Stimulated activated CD8-positive, alpha-beta memory T cell treated with anti-CD3 and anti-CD28 coated beads, Interleukin-15, amount 100 ng/mL, for 1 hour (primary cell): ENCODE results near the gene SLC23A2.
"Not testable (repeated sequence)": the region's sequence is repeated elsewhere in the genome, so short reads cannot be mapped to it uniquely, and the experiment has no call there.

Source experiments
- DNase-seq: peaks from one replicate; pipeline ENCODE4 v3.0.0-alpha.2; 2020; ENCODE audit warnings: low read depth

The SLC23A2 gene

DNA sequence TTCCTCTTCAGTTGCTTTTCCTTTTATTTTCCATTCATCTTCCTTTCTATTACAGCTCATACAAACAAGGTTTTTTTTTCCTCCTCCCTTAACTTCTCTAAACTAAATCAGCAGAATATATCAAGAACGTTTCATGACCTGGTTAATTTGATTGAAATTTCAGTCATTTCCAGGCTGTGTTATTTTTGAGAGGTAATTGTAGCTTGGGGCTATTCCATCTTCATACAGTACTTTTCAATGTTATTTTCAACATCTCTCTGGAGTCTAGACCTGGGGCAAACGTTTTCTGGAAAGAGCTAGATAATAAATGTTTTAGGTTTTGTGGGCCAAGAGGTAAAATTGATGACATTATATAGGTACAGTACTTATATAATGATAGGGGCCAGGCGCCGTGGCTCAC, 4.0 kb upstream of the SLC23A2 start:
- DNase-seq, result no peak

DNA sequence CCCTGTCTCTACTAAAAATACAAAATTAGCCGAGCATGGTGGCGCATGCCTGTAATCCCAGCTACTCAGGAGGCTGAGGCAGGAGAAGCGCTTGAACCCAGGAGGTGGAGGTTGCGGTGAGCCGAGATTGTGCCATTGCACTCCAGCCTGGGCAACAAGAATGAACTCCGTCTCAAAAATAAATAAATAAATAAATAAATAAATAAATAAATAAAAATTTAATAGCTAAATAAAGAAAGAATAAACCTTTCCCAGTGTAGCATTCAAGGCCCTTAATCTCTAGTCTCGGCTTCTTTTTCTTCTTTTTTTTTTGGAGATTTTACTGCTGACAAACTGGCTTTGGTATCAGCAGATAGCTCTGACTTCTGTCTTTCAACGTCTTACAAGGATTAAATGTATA, 3.5 kb upstream of the SLC23A2 start:
- DNase-seq, result not testable (repeated sequence)

DNA sequence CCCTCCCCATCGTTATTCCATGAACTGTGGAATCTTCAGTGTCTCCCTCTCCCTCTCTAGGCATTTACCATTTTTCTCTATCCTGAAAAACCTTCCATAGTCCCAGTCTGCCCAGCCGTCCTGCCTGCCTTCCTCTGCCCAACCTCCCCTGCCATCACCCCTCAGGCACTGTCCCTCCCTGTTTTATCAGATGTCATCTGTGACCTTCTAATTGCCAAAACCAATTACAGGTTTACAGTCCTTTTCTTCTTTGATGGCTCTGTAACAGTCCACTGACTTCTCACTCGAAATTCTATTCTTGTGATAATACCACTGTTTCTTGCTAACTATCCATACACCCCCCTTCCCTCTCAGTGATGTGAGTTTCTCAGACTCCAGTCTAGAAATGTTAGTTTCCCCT, 2.3 kb upstream of the SLC23A2 start:
- no peak for DNase-seq

- no peak for DNase-seq
Observed at GRCh38 chr20:5002077-5002413, 735 bp upstream of the SLC23A2 start.

DNA sequence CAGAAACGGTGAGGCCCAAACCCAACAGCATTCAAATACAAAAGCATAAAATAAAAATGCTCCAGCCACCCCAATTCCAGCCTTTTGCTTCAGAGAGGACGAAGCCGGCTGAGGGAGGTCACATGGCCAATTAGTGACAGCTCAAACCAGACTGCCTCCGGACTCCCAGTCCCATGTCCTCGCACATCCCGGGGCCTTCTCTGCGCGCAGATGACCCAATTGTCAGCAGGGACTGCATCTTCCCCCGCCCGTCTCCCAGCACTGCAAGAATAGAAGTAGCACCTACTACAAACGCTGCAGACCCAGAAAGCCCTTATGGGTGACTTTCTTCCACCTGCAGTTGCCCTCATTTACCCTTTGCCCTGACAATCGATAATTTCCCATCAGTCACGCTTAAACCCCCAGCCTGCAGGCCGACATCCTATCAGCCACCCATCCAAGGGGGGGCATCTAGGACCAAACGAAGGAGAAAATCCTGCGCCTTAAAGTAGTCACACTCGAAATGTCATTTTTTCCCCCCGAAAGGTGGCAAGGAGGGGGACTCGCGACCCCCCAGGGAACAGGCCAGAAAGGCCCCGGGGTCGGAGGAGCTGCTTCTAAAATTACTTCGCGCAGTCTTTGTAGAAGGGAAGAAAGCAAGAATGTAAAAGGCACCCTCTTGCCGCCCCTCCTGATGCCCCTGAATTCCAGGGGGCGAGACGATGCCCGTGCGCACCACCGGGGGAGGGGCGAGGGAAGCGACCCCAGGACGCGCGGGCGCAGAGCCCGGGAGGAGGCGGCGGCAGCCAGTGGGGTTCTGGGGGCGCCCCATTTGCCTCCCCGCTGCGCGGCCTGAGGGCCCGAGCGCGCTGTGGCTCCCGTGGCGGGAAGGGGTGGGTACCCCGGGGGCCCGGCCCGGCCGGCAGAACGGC, 792 bp downstream of the SLC23A2 start:
- DNase-seq, result no peak

DNA sequence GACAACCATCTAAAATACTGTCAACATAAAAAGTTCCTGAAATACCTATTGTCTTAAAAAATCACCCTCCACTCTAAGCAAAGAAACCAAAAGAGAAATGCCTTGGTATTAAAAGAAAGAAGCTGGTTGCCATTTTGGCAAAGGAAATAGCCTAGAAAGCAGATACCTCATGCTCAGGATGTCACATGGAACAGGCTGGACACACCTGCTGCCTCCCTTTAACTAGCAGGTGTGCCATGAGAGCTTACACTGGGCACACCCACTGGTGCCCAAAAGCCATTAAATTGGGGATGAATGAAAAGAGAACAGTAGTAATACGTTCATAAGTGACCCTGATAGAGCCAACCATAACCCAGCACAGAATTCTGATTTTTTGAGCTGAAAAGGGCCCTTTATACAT, 1.5 kb downstream of the SLC23A2 start:
- DNase-seq, result no peak

DNA sequence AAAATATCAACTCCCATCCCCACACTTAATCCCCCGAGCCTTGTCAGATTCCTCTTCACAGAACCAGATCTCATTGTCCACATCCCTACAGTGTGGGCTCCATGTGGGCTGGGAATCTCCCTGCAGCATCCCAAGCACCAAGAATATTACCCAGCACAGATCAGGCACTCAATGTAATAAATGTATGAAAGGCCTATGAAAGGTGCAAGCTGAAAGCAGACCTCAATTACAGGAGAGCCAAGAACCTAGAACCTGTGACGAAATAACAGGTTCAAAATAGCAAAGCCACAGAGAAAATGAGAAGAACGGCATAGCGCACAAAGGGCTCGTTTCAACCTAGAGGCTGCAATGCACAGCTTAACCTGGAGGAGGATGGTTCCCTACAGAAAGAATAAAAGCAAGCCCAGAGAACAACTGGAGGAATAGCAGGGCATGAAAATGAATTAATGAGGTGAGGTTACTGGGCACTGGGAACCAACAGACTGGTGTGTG, 3.1 kb downstream of the SLC23A2 start:
- DNase-seq, result no peak

GRCh38 chr20:4997222-4997621, 4.1 kb downstream of the SLC23A2 start:
- DNase-seq, result no peak

DNA sequence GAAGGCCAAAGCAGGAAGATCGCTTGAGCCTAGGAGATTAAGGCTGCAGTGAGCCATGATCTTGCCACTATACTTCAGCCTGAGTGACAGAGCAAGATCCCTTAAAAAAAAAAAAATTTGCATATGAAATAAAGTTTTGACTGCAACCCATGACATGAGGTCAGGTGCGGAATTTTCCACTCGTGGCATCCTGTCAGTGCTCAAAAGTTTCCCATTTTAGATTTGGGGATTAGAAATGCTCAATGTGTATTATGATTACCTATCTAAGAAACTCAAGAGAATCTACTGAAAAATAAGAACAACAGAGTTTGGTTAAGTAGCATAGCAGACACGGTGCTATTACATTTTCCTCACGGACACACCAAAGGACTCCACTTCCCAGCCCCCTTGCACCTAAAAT, 11.7 kb downstream of the SLC23A2 start:
- DNase-seq, result no peak

GRCh38 chr20:4987130-4987529, 14.2 kb downstream of the SLC23A2 start:
- DNase-seq, result no peak

- DNase-seq, result no peak
Observed at GRCh38 chr20:4985658-4986057, 15.7 kb downstream of the SLC23A2 start.

- DNase-seq, result no peak
Observed at GRCh38 chr20:4982281-4982680, 19.0 kb downstream of the SLC23A2 start.

DNA sequence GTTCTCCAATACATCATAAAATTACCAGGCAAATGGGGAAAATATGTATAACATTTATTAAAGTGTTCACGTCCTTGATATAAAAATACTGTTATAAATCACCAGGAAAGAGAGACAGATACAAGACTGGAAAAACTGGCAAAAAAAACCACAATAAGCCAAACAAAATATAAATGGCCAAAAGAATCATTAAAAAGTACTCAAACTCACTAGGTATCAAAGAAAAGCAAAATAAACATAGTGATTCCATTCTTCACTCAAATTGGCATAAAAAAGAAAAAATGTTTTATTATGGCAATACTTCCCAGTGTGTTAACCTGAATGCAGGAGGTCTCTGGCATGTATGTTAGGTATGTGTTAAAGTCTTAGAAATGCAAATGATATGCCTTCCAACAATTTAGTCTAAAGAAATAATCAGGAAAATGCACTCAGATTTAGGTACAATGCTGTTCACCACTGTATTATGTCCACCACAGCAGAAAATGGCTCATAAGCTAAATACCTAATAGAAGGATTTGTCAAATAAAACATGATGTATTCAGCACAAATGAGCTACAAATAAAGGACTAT, 21.4 kb downstream of the SLC23A2 start:
- DNase-seq, result no peak

DNA sequence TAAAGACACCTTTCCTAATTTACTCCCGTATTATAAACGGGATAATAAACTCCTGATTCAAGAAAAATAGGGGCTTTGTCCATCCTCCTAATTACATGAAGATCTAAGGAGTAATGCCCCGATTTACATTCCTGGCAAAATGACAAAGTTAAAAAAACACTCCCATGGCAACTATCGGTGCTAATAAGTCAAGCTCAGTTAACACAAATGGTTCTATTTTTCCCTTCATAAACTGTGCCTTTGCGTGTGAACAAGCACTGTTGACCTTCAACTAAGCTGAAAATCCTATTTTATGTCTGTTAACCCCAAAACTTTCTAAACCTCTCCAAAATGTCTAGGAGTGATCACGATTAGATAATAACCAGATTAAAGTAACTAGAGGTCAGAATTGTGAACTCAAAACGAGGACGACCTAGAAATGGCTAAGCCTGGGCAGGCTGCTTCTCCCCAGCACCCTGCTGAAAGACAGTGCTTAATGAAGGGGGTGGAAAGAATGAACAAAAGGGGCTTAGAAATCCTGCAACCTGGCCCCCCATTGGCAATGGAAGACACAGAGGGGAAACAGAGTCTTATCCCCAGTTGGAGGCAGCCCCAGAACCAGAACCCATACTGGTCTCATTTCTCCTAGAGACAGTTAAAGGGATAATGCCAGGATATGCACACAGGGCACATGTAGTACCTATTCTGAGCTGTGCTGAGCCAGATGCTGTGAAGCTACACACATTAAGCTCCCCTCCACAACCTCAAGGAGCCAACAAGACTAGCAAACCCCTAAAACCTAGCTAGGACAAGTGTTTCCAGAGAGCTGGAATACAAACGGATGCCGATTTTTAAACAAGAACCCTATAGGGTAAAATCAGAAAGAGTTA, 23.0 kb downstream of the SLC23A2 start:
- no peak for DNase-seq

GRCh38 chr20:4976014-4976413, 25.3 kb downstream of the SLC23A2 start:
- not testable (repeated sequence) for DNase-seq

GRCh38 chr20:4973330-4974097, 27.8 kb downstream of the SLC23A2 start:
- no peak for DNase-seq

GRCh38 chr20:4972506-4973251, 28.6 kb downstream of the SLC23A2 start:
- DNase-seq, result no peak

GRCh38 chr20:4971064-4971463, 30.2 kb downstream of the SLC23A2 start:
- no peak for DNase-seq

DNA sequence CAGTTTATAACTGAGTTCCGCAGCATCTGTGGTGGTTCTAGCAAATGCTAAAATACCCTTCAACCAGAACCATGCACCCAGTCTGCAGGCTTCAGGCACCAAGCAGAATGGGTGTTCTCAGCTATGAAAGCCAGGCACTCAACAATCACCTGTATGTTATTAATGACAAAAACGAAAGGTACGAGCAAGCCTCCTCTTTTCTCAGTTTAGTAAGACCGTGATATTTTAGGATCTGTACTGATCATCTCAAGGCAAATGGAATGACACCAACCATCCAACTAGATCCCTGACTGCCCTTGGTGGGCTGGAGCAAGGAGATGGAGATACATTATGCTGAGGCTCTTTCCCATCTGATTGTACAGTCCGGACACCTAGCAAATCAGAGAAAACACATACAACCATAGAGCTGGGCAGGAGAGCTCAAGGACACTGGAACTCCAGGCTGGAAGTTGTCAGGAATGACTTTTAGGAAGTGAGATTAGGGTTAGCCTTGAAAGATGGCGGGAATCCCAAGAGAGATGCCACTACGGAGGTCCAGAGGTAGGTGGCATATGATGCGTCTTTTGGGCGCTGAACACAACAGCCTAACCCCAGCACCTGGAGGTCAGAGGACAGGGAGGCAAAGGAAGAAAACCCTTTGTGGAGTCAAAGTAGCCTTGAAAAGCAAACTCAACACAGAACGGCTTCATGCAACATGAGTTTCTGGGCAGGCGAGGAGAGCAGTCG, 33.4 kb downstream of the SLC23A2 start:
- no peak for DNase-seq
